MM.1S (cell line): ENCODE measurements around the gene SPACA6.

Source experiments
- CTCF ChIP-seq: fragments of 300-600 bp; sonication (generic); IDR thresholded peaks from 2 replicates; pipeline ENCODE4 v1.5.1; 2016; ENCODE audit warnings: antibody characterized with exemption, low read length, mixed read lengths
- EZH2phosphoT487 ChIP-seq: fragments of 300-600 bp; sonication (generic); IDR thresholded peaks from 2 replicates; pipeline ENCODE4 v1.6.1; 2018; ENCODE audit warnings: antibody characterized with exemption, low read length

DNA sequence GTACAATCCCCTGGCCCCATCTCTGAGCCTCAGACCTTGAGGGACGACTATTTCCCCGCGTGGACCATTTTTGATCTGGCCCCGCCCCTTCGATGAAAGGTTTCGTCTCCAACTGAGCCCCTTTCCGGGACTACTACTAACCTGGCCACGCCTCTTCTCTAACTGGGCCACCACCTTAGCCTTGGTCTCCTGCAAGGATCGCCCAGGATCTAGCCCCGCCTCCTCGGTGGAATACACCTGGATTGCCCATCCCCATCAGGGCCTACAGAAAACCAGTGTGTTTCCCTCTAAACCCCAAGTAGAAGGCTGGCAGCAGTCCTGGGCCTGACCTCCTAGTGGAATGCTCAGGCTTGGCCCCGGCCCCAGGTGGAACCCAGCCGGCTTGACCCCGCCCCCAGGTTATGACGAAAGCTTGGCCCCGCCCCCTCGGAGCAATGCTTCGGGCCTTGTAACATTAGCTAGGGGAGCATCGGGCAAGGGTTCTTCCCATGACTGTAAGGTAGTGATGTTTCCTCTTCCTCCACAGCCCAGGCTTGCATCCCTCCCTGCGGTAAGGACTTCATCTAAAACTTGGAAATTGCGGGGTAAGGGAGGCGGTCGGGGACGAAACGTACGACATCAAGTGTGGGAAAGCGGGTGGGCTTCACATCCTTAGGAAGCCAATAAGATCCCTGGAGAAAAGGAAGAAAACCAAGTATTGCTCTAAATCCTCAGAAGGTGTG, 9.1 kb downstream of the SPACA6 start:
- TF ChIP-seq CTCF (no peak), EZH2phosphoT487 (no peak)
